HEK293 (cell line): ENCODE results near the gene TGFBI.

ENCODE experiments used
- CTCF ChIP-seq: fragments of 450-650 bp; formaldehyde crosslinking; IDR thresholded peaks from 2 replicates; pipeline ENCODE4 v1.5.1; 2016; ENCODE audit warnings: missing biosample characterization, missing genetic modification characterization
- ZNF610 ChIP-seq: fragments of 450-650 bp; formaldehyde crosslinking; IDR thresholded peaks from 2 replicates; pipeline ENCODE4 v1.5.1; 2016; ENCODE audit warnings: missing biosample characterization, missing genetic modification characterization, borderline replicate concordance
- ZNF792 ChIP-seq: fragments of 450-650 bp; formaldehyde crosslinking; IDR thresholded peaks from 2 replicates; pipeline ENCODE4 v1.5.1; 2016; ENCODE audit warnings: missing biosample characterization, missing genetic modification characterization

DNA sequence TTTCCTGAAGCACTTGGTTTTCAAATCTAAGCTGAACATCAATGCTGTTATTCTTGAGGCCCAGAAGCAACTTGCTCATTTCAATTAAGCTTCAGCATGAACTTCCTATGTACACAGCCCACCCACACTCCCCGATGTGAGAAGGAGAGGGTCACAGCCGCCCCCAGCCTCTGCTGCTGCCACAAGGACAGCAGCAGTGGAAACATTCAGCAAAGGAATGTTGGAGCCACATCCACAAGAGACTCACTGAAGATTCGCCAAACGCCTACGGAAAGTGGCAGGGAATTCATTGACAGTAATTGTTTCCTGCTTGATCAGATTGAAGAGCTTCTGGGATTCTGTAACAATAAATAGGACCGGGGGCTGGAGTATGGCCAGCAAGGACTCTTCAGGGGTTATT, 2.9 kb downstream of the TGFBI start:
- TF ChIP-seq CTCF (no peak), ZNF610 (tag by site-specific recombination) (no peak), ZNF792 (tag by site-specific recombination) (no peak)
